ENCODE results near the gene SLC12A8.

GRCh38 chr3:125185805-125186204 lies 26.7 kb downstream of the SLC12A8 start:
- TF ChIP-seq CTCF (IDR thresholded peaks at IDR 0.05; ENCODE audit: low read depth, low read length) (no peak), POLR2A (IDR thresholded peaks at IDR 0.05; ENCODE audit: extremely low read depth, insufficient read length) (no peak)
